CD4-positive, alpha-beta T cell treated with Interferon alpha-2 for 1 hour (primary cell): ENCODE results near the gene AK2.
"Not testable (repeated sequence)": the region's sequence is repeated elsewhere in the genome, so short reads cannot be mapped to it uniquely, and the experiment has no call there.

ENCODE experiments used
- DNase-seq, 2 donors: peaks; one replicate each; pipeline ENCODE4 v3.0.0-alpha.2; 2020 to 2022

The AK2 gene

DNA sequence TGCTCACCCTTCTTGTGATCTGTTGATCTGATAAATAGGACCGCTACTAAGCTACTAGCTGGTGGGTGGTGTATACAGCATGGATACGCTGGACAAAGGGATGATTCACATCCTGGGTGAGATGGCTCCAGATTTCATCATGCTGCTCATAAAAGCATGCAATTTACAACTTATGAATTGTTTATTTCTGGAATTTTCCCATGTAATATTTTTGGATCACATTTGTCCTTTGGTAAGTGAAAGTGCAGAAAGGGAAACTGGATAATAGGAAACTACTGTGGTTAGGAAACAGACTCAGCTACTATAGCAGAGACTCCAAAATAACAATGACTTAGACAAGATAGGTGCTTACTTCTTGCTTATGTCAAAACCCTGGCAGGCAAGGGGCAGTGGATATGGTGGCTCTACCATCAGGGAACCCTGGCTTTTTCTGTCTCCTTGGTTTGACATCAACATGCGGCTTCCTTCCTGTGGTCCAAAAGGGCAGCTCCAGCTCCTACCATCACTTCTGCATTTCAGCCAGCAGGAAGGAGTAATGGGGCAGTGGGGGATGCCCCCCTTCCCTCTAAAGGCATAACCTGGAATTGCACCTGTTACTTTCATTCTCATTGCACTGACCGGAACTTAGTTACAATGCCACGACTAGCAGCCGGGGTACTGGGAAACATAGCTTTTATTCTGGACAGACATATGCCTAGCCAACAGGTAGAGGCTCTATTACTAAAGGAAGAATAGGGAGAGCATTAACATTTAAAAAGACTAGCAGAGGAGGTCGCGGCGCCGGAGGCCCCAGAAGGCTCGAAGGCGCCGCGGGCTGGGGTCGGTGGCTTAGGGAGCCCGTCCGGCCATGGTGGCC is 13.8 kb upstream of the AK2 start:
- peak in 1 of 2 donors; percentile 40 for DNase-seq

- DNase-seq: peak in 1 of 2 donors; percentile 41
Observed at GRCh38 chr1:33049371-33049770, 12.7 kb upstream of the AK2 start.

- no peak for DNase-seq
Observed at GRCh38 chr1:33048426-33048825, 11.7 kb upstream of the AK2 start.

GRCh38 chr1:33047839-33048305 is 11.2 kb upstream of the AK2 start:
- DNase-seq: no peak

DNA sequence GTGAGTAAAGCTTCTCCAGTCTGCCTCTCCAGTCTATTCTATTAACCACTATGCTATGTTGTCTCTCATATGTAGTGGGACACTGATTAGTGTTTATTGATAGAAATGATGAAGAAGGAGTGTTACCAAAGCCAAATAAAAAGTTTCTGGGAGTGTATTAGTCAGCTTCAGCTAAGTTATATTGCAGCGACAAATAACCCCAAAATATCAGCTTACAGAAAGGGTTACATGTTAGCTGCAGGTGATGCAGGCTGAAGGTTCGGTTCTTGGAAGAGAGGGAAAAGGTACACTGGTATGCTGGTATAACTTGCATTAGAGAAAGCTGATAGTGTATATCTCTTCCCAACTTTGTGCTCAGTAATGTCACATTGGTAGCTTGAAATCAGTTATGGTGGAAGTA is 10.6 kb upstream of the AK2 start:
- DNase-seq: no peak

GRCh38 chr1:33046234-33046633 is 9.6 kb upstream of the AK2 start:
- not testable (repeated sequence) for DNase-seq

DNA sequence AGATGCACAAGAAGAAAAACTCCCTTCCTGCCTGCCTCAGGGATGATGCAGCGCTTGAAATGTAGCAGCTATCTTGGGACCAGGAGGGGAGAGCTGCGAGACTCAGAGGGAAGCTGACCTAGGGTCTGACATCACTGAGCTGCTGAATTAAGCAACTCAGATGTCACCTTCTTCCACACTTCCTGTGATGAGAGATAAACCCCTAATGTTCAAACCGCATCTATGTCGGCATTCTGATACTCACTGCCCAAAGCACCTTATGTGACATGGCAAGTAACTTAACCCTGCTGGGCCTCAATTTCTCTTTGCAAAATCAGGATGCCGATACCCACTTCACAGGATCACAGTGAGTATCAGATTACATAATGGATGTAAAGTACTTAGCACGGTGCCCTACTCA is 9.1 kb upstream of the AK2 start:
- peak; percentile 53 to 56 for DNase-seq

GRCh38 chr1:33045246-33045645 is 8.6 kb upstream of the AK2 start:
- DNase-seq: no peak

DNA sequence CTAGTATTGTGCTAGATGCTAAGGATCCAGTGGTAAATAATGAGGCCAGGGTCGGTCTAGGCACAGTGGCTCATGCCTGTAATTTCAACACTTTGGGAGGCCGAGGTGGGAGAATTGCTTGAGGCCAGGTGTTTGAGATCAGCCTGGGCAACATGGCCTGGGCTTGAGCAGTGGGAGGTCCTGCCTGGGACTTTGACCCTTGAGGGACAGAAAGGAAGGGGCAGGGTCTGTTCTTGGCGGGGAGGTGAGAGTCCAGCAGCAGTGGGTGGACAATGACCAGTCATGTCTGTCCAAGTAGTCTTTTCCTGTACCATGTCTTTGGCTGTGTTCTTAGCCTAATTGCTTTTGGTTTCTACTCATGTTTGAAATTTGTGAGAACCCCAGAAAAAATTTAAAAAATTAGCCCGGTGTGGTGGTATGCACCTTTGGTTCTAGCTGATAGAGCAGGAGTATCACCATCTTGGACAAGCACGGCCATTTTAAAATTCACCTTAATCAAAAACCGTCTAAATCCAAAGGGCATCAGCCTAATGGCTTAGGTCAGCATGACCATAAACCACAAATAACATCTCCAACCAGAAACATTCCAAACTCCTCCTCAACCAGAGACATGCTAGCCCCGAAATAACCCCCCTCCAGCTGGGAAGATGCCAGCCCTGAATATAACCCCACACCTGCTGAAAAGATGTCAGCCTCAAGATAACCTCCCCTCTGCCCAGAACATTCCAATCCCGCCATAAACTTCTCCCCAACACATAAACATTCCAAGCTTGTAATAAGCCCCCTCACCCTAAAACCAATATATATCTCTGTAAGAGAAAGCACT is 6.8 kb upstream of the AK2 start:
- DNase-seq: no peak

DNA sequence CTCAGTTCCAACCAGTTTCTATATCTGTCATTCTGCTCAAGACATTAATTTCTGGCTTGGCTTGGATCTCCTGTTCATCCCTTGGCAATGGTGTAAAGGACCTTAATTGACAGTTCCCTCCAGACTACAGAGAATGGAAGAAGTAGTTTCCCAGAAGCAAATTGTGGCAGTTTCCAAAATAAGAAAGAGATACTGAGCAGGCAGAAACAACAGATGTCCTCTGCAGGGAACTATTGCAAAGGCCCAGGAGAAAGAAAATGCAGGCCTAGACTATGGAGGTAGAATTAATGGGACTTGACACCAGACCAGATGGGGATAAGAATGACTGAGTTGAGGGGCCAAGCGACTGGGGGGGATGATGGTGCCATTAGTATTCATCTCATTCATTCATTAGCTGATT is 6.1 kb upstream of the AK2 start:
- DNase-seq: no peak

DNA sequence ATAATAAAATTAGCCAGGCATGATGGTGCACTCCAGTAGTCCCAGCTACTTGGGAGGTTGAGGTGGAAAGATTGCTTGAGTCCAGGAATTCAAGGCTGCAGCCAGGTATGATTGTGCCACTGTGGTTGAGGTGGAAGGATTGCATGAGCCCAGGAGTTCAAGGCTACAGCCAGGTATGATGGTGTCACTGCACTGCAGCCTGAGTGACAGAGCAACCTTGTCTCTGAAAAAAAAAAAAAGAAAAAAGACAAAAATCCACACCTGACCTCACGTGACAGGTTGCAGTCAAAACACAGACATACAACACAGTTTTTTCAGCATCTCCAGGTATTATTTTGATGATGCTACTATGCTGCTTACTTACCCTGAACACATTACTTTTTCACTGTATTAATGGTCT is 4.3 kb upstream of the AK2 start:
- DNase-seq: no peak

GRCh38 chr1:33039840-33040239 is 3.2 kb upstream of the AK2 start:
- peak in 1 of 2 donors; percentile 40 for DNase-seq

DNA sequence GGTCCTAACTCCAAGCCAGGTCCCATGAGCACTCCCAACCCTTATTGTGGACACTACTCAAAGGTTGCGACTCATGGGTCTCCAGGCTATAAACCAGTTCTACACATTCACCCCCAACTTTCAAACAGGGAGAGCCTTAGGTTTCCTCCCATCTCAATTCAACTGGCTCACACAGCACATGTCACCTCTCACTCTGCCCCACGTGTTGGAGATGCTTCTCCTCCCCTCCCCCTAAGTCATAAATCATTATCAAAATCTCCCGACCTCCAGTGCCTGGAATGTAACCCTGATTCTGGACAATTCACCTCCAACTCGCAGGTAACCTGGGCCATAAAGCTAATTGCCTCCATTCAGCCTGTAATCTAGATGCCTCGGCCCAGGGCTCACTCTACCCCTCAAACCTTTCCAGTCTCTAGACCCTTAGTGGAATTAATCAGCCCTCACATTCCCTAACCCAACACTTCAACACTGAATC is 595 bp downstream of the AK2 start:
- DNase-seq: no peak

DNA sequence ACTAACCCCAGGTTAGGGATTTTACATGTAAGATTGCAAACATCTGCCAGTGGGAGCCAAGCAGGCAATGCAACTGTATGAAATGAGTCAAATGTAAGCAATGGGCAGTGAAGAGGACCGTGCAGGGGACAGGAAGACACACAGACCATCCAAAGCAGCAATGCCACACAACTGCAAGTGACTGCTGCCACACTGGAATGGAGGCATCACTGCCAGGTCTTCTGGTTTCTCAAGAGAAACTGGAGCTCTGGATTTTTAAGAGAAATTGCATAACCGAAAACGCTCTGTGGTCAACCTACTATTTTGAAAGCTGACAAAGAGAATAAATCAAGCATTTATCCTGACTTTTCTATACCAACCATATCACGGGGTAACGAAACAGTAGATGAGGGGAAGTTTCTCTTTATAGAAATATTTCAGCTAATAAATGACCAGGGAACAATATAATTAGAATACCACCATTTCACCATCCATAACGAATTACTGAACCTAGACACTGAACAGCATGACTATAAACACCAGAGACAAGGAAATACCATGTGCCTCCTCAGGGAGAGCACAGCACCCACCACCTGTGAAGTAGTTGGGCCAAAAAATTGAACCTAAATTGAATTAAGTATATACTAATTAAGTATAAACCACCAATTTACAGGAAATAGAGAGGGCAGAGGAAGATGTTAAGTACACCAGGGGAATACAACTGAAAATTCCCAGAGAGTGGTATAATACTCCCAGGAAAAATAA is 4.4 kb downstream of the AK2 start:
- no peak for DNase-seq

GRCh38 chr1:33031506-33031905 is 5.2 kb downstream of the AK2 start:
- no peak for DNase-seq

DNA sequence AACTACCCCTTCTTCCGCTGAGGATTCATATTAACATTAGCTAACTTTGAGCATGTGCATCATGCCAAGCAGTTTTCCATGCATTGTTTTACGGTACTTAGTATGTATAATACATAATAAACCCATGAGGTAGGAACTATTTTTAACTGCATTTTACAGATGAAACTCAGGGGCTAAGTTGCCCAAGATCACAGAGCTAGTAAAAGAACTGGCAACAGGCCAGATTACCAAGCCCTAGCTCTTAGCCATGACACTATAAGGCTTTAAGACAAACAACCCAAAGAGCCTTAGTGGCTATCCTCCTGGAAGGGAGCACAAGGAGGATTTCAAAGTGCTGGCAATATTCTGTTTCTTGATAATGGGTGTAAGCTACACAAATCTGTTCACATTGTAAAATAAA is 6.1 kb downstream of the AK2 start:
- no peak for DNase-seq

GRCh38 chr1:33029921-33030320 is 6.8 kb downstream of the AK2 start:
- DNase-seq: no peak

- no peak for DNase-seq
Observed at GRCh38 chr1:33029209-33029608, 7.5 kb downstream of the AK2 start.

GRCh38 chr1:33025761-33026160 is 10.9 kb downstream of the AK2 start:
- no peak for DNase-seq

- no peak for DNase-seq
Observed at GRCh38 chr1:33025180-33025569, 11.5 kb downstream of the AK2 start.

DNA sequence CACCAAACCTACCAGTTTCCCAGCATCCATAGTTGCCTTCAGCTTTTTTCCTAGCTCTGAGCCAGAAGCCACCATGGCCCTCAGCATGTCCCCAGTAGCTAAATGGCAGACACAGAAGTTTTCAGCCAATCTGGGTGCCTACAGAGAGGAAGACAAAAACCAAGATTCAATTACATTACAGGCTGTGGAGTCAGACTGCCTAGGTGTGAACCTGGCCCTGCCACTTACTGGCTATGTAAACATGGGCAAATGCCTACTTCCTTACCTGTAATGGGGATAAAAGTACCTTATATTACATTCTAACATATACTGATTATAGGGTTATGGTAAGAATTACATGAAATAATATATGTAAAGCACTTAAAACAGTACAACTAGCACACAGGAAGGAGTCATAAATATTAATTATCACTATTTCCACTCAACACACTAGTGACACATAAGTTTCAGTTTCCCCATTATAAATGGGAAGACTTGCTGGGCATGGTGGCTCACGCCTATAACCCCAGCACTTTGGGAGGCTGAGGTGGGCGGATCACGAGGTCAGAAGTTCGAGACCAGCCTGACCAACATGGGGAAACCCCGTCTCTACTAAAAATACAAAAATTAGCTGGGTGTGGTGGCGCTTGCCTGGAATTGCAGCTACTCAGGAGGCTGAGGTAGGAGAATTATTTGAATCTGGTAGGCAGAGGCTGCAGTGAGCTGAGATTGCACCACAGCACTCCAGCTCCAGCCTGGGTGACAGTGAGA is 12.1 kb downstream of the AK2 start:
- DNase-seq: peak; percentile 48 to 57

GRCh38 chr1:33022650-33023200 is 14.0 kb downstream of the AK2 start:
- no peak for DNase-seq
